NK-92 treated with Interleukin-12 subunit alpha and Interleukin-12 subunit beta, amount 100 ng/mL, for 24 hours (cell line): ENCODE measurements around the gene B3GAT1.
"Not testable (repeated sequence)": the region's sequence is repeated elsewhere in the genome, so short reads cannot be mapped to it uniquely, and the experiment has no call there.

ENCODE experiments used
- DNase-seq: peaks from one replicate; lab custom pipeline; 2025; lab: John Stamatoyannopoulos, UW

Gene B3GAT1

GRCh38 chr11:134355656-134356055, 56.4 kb downstream of the B3GAT1 start:
- no peak for DNase-seq

DNA sequence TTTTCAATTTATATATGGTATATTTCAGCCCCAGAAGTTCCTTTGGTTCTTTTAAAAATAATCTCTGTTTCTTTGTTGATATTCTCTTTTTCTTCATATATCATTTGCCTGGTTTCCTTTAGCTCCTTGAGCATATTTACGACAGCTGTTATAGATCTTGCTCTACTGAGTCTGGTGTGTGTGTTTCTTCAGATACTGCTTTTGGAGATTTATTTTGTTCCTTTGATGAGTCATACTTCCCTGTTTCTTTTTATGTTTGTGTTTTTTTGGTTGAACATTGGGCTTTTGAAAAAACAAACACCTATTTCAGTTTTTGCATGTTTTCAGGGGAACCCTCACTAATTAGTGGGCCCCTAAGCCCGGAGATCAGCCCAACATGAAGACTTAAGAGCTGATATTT, 56.9 kb downstream of the B3GAT1 start:
- DNase-seq = no peak

- DNase-seq = no peak
Observed at GRCh38 chr11:134352111-134352510, 59.9 kb downstream of the B3GAT1 start.

DNA sequence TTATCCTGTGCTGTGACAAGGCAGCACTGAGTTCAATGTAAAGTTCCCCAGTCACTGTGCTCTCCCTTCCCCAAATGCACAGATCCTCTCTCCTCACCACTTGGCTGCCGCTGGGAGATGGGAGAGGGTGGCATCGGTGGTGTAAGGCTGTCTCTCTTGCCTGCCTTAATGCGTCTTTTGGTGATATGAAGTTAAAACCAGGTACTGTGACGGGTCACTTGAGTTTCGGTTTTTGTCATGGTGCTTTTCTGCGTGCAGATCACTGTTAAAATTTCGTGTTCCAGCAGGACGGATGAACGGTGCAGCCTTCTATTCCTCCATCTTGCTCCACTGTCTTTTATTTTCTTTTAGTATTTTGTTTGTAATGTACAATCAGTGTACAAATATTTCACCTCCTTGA, 61.7 kb downstream of the B3GAT1 start:
- no peak for DNase-seq

- DNase-seq = no peak
Observed at GRCh38 chr11:134349802-134350355, 62.2 kb downstream of the B3GAT1 start.

DNA sequence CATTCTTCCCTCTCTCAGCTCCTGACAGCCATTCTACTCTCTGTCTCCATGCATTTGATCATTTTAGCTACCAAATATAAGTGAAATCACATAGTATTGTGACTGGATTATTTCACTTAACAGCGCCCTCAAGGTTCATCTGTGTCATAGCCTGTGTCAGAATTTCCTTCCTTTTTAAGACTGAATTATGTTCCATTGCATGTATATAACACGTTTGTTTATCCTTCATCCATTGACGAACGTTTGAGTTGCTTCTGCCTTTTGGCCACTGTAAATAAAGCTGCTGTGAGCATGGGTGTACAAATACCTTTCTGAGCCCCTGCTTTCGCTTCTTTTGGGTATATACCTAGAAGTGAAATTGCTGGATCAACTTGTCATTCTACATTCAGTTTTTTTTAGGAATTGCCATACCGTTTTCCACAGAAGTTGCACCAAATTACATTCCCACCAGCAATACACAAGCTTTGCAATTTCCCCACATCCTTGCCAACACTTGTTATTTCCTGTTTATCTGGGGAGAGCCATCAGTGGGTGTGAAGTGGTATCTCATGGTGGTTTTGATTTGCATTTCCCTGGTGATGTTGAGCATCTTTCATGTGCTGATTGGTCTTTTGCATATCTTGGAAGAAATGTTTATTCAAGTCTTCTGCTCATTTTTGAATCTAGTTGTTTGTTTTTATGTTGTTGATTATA, 62.8 kb downstream of the B3GAT1 start:
- no peak for DNase-seq

- DNase-seq = no peak
Observed at GRCh38 chr11:134347441-134347840, 64.6 kb downstream of the B3GAT1 start.

DNA sequence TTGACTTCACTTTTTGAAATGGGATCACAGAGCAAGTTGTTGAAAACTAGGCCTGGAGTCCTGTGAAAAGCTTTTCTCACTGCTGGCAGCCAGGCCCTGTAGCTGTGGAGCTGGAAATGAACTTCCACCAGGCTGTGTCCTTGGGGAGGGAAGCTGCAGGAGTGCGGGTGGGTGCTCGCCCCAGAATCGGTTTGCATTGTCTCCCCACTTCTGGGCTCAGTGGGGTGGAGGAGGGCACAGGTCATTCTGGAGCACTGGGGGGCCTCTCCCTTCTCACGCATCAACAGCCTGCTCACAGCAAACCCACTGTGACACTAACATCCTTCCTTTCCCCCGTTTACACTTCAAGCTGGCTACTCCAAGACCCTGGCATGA, 65.1 kb downstream of the B3GAT1 start:
- DNase-seq = no peak

DNA sequence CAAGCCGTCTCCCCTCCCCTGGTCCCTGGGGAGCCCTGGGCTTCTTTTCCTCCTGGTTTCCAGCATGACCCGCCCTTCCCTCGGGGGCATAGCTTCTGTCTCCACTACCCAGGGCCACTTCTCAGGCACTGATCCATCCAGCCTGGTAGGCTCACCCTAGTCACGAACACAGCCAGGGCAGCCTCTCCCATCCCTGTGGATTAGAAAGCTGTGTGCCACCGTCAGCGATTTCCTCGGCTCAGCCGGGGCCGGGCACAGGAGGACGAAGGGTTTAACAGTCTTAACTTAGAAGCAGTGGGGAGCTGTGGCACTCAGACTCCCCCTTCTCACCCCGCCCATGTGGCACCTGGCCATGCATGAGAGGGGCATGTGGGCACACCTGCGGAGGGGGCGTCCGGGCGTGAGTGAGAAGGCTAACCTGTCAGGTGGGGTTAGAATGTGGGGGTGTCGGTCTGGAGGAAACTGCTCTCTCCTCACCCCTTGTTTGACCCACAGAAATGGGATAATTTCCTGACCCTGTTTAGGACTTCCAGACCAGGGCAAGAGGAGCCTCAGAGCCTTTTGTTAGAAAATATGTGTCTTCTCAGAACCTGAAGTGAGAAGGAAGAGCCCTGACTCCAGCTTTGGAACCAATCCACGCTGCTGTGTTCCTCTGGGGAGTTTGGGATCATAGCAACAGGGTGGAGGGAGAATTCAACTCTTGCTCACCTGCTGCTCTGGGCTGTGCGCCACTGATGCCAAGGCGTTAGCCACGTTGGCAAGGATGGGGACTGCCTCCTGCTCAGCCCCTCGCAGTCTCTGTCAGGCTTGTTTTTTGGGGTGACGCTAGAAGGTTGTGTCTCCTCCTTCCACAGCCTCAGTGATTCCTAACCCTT, 65.7 kb downstream of the B3GAT1 start:
- DNase-seq = no peak

DNA sequence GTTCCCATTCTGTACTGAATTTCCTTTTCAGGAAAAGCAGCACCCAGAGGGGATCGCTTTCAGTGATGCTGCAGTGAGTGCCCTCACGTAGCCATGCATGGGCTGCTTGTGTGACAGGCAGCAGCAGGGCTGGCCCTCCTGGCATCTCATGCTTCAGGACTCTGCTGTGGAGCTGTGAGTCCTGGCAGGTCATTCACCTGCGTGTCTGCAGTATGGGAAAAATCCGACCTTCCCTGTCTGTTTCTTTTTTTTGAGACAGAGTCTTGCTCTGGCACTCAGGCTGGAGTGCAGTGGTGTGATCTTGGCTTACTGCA, 66.8 kb downstream of the B3GAT1 start:
- DNase-seq = no peak

- DNase-seq = not testable (repeated sequence)
Observed at GRCh38 chr11:134344497-134345236, 67.4 kb downstream of the B3GAT1 start.

GRCh38 chr11:134343646-134344045, 68.4 kb downstream of the B3GAT1 start:
- no peak for DNase-seq

DNA sequence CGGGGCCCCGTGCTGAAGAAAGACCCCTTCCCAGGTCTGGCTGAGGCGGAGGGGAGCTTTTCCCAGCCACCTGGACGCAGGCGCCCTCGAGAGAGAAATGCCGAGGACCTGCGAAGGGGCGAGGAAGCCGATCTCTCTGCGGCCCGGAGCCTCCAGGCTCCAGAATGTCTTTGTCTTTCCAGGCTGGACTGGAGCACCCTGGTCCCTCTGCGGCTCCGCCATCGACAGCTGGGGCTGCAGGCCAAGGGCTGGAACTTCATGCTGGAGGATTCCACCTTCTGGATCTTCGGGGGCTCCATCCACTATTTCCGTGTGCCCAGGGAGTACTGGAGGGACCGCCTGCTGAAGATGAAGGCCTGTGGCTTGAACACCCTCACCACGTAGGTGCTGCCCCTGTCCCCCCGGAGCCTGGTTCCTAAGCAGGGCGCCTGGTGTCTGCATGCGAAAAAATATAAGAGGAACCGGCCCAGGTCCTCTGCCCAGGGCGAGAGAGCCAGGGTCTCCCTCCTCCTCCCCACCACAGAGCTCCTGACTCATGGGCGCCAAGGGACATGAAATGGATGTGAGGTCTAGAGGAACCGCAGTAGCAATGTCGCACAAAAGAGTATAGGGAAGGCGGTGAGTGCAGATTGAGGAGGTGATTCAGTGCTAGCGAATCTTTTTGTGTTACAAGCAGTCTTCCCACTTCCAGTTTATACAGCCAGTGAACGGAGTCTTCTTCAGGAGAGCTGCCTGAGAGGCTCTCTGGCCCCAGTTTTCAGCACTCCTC, 69.3 kb downstream of the B3GAT1 start:
- DNase-seq = no peak

DNA sequence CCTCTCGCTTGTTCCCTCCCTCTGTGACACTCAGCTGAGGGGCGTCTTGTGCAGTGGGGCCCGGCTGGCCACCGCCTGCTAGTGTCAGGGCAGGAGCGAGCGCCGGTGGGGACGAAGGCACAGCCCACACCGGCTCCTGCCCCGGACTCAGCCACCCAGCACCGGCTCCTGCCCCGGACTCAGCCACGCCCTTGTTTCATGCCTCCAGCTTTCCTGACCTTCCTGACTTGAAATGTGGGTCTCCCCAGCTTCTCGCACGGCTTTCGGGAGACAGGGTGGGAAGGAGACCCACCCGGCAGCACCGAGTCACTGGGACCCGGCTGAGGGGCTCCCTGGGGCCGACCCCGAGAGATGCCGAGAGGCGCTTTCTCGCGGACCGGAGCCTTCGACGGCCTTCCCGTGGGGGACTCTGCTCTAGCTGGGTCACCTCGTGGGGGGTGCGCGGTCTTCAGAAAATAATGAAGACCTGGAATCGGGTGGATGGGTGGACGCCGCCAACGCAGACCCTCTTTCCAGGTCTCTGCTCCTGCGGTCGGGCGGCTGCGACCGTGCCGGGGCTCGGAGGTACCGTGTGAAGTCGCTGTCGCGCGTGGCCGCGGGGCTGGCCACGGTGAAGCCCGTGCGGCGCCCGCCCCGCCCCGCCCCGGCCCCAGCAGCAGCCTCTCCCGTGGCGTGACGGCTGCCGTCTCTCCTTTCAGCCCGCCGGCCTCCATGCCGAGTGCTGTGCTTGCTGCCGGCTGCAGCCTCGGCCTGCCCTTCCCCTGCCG, 70.1 kb downstream of the B3GAT1 start:
- no peak for DNase-seq

- no peak for DNase-seq
Observed at GRCh38 chr11:134340354-134340964, 71.6 kb downstream of the B3GAT1 start.

DNA sequence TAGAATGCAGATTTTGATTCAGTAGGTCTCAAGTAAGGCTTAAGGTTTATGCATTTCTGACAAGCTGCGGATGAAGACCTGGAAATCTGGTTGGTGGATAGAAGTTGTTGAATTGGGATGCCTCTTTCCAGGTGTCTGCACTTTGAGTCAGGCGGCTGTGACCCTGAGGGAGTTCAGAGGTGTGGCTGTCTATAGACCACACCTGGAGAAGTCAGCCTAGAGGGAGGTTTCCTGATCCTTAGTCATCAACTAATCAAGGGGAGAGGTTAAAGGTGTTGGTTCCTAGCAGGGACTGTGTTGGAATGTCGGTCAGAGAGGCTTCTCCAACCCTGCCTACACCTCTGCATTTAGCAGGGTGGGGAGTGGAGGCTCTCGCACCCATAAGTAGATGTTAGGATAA, 72.3 kb downstream of the B3GAT1 start:
- no peak for DNase-seq

DNA sequence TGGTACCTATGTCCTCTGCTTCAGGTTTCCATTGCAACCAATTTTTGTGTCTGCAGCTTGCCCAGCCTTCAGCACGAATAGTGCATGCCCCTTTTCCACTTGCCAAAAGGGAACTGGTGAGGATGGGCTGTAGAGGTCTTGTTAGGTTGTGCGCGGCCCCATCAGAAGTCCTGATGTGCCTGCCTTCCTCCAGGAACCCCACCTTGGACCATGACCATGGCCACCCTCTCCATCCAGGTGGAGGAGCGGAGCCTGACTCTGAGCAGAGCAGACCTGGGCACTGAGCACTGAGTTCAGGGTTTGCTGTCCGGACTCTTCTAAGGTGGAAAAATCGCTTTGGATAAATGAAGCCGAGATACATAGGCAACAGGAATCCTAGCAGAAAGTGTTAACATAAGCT, 73.4 kb downstream of the B3GAT1 start:
- no peak for DNase-seq

- DNase-seq = no peak
Observed at GRCh38 chr11:134338068-134338467, 74.0 kb downstream of the B3GAT1 start.

DNA sequence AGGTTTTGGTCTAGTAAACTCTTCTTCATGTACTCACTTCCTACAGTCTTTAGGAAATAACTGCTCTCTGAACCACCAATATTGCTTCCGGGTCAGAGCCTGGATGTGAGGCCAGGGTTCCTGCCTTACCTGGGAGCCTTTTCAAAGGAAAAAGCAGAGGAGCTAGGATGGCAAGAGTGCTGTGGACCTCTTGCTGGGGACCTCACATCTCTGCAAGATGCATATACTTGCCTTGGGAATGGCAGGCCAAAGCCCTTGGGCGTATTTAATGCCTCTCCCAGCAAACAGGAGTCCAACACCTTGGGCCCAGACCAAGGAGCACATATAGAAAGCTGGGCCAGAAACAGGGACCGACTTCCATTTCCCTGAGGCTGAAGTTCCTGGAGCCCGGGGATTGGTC, 75.0 kb downstream of the B3GAT1 start:
- DNase-seq = no peak

DNA sequence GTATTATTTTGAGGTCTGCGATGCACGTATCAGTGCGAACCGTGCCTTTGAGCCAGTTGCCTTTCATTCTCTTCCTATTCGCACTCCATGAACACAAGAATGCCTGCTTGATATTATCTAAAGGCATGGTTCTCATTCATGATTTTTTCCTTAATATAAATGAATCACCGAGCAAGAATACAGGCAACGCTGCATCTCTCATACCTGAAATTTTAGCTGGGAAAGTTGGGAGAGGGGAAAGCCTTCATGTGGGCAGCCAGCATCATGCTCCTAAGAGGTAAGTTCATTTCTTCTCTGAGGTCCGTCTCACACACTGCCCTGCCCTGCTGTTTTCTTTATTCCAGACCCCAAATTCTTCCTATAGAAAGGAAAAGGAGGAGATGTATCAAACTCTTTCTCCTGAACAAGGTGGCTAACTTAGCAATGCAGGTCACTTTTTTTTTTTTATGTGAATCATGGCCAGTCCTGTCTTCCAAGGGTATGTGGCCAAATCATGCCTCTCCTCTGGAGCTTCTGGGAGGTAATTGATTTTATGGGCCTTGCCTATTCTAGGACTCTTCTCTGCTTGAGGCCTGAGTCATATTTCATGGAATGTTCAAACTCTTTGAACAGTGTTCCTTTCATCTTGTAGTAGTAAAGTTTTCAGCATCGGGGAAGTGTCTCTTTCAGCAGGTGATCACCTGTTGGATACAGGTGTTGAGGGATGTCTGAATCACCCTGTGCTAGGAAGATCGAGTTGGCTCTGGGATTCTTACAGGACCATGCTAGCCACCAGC, 77.1 kb downstream of the B3GAT1 start:
- no peak for DNase-seq
